HCT116 (cell line): Measurements from ENCODE around the gene ABCB1.

Source experiments
- CEBPB ChIP-seq: IDR thresholded peaks from 2 replicates; pipeline ENCODE4 v1.6.1; 2012; ENCODE audit warnings: low read depth
- YY1 ChIP-seq: IDR thresholded peaks from 2 replicates; pipeline ENCODE4 v1.6.1; 2011; ENCODE audit warnings: low read length, low read depth, moderate library complexity, mild to moderate bottlenecking; ENCODE audit not compliant: insufficient replicate concordance; ENCODE audit errors: extremely low read depth
- TF ChIP-seq, protein P1 (sequence below): IDR thresholded peaks from 2 replicates; pipeline ENCODE4 v1.6.1; 2012

DNA sequence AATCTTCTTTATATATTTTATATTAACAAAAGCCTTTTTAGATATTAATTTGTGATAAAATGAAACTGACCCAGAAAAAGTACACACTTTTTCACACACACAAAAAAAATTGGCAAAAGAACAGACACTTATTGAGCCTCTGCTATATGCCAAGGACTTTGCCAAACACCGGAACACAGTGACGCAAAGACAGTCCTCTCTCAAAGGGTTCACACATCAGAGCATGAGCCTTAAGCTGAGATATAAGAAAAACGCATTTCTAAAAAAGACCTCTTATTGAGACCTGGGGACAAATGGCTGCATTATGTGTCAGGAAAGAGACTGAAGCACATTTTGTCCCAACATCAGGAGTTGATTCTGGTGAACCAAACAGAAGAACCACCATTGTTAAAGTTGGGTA lies 101.2 kb downstream of the ABCB1 start:
- no peak for TF ChIP-seq YY1
- TF ChIP-seq CEBPB: no peak
- TF ChIP-seq, protein P1, sequence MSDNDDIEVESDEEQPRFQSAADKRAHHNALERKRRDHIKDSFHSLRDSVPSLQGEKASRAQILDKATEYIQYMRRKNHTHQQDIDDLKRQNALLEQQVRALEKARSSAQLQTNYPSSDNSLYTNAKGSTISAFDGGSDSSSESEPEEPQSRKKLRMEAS: no peak
